B cell (primary cell): ENCODE data around the gene VKORC1L1. TPM values are rescaled to one million over a fixed set of nuclear protein-coding genes. Genes with fewer than 3 reads are reported as not detected.
"Not testable (repeated sequence)": the region's sequence is repeated elsewhere in the genome, so short reads cannot be mapped to it uniquely, and the experiment has no call there.

Experiments
- ATAC-seq: fragments of 200-7000 bp; cut with Tn5 transposase; one replicate; pipeline ENCODE4 v1.10.0; 2021; ENCODE audit warnings: low read depth, mild to moderate bottlenecking, moderate number of reproducible peaks, moderate library complexity
- CTCF ChIA-PET: fragments of 350-600 bp; sonication (Branson Sonifier 250); formaldehyde crosslinking; loops from one replicate; lab custom pipeline; 2021; ENCODE audit warnings: antibody characterized with exemption, inconsistent platforms; lab: Charles Lee
- POLR2A ChIA-PET: fragments of 350-600 bp; sonication (Branson Sonifier 250); formaldehyde crosslinking; loops from one replicate; lab custom pipeline; 2021; ENCODE audit warnings: antibody characterized with exemption; lab: Charles Lee
- DNase-seq: peaks from one replicate; pipeline ENCODE4 v3.0.0; 2013
- H2AFZ ChIP-seq: 2 replicates; pipeline ENCODE4 v1.6.1; 2012; ENCODE audit warnings: mild to moderate bottlenecking, low read depth, low read length; ENCODE audit not compliant: insufficient read depth, poor library complexity, severe bottlenecking
- H3K27ac ChIP-seq, 2 donors: 1 replicate in 1 of 2; 2 replicates in 1 of 2; pipeline ENCODE4 v1.5.1; 2012 to 2013; ENCODE audit warnings: low read length in 2 of 2, mild to moderate bottlenecking in 2 of 2, moderate library complexity in 1 of 2
- H3K27me3 ChIP-seq, 4 experiments: fragments of 200-600 bp in 1 of 4; sonication (generic) in 1 of 4; replicated peaks in 1 of 4; 1 replicate in 2 of 4; 2 replicates in 2 of 4; pipeline versions ENCODE4 v1.6.1 to v1.7.0; 2013 to 2016; ENCODE audit warnings: low read length in 3 of 4, mild to moderate bottlenecking in 2 of 4, mixed read lengths in 1 of 4, moderate library complexity in 1 of 4; ENCODE audit not compliant: insufficient read depth in 4 of 4, control insufficient read depth in 3 of 4; ENCODE audit errors: control extremely low read depth in 1 of 4
- H3K36me3 ChIP-seq, 2 experiments: replicated peaks in 1 of 2; 1 replicate in 1 of 2; 2 replicates in 1 of 2; pipeline versions ENCODE4 v1.6.1 to v1.7.1; 2013; ENCODE audit warnings: low read length in 1 of 2; ENCODE audit not compliant: insufficient read depth in 2 of 2, control insufficient read depth in 1 of 2; ENCODE audit errors: control extremely low read depth in 1 of 2, extremely low read depth in 1 of 2
- H3K4me1 ChIP-seq, 2 donors: fragments of 200-600 bp in 1 of 2; sonication (generic) in 1 of 2; 1 replicate in 1 of 2; 2 replicates in 1 of 2; pipeline versions ENCODE4 v1.5.1 to v1.6.1; 2013 to 2017; ENCODE audit warnings: low read length in 2 of 2; ENCODE audit not compliant: control insufficient read depth in 2 of 2, insufficient read depth in 2 of 2
- H3K4me2 ChIP-seq: replicated peaks from 2 replicates; pipeline ENCODE3; 2012; ENCODE audit warnings: mild to moderate bottlenecking, low read depth, low read length; ENCODE audit not compliant: poor library complexity, severe bottlenecking
- H3K4me3 ChIP-seq, 5 experiments: fragments of 200-600 bp in 1 of 5; sonication (generic) in 1 of 5; 1 replicate in 3 of 5; 2 replicates in 2 of 5; pipeline versions ENCODE4 v1.5.1 to v1.7.0; 2011 to 2016; ENCODE audit warnings: low read length in 4 of 5, mild to moderate bottlenecking in 4 of 5, low read depth in 2 of 5, control low read depth in 1 of 5, moderate library complexity in 1 of 5; ENCODE audit not compliant: insufficient read depth in 1 of 5; ENCODE audit errors: control extremely low read depth in 1 of 5, extremely low read depth in 1 of 5
- H3K79me2 ChIP-seq: fragments of 200-600 bp; sonication (generic); one replicate; pipeline ENCODE4 v1.6.0; 2016; ENCODE audit warnings: low read length; ENCODE audit not compliant: control insufficient read depth, insufficient read depth
- H3K9ac ChIP-seq: fragments of 200-600 bp; sonication (generic); 2 replicates; pipeline ENCODE4 v1.6.1; 2017; ENCODE audit warnings: mild to moderate bottlenecking, low read length, moderate library complexity
- H3K9me3 ChIP-seq, 3 donors: one replicate each; pipeline versions ENCODE4 v1.6.1 to v1.7.1; 2013; ENCODE audit warnings: low read length in 2 of 3; ENCODE audit not compliant: control insufficient read depth in 2 of 3, insufficient read depth in 1 of 3; ENCODE audit errors: control extremely low read depth in 1 of 3
- H4K20me1 ChIP-seq: 2 replicates; pipeline ENCODE4 v1.6.0; 2012; ENCODE audit warnings: mild to moderate bottlenecking, low read length; ENCODE audit not compliant: insufficient read depth, control insufficient read depth, poor library complexity, severe bottlenecking
- H3K27ac Mint-ChIP-seq: one replicate; pipeline ENCODE4 v1.8.0; 2021; ENCODE audit warnings: mixed read lengths
- H3K27me3 Mint-ChIP-seq: one replicate; pipeline ENCODE4 v1.8.0; 2021; ENCODE audit warnings: mixed read lengths
- H3K4me1 Mint-ChIP-seq: one replicate; pipeline ENCODE4 v1.8.0; 2021; ENCODE audit warnings: mixed read lengths
- H3K4me3 Mint-ChIP-seq: one replicate; pipeline ENCODE4 v1.8.0; 2021; ENCODE audit warnings: mixed read lengths
- H3K9me3 Mint-ChIP-seq: one replicate; pipeline ENCODE4 v1.8.0; 2022; ENCODE audit warnings: mixed read lengths; ENCODE audit not compliant: insufficient read depth
- CTCF ChIP-seq: fragments of 200-600 bp; IDR thresholded peaks from one replicate; pipeline ENCODE4 v1.8.0; 2022; ENCODE audit warnings: antibody characterized with exemption, mild to moderate bottlenecking
- EZH2 ChIP-seq: IDR thresholded peaks from 2 replicates; pipeline ENCODE4 v1.6.1; 2012; ENCODE audit warnings: borderline replicate concordance, low read depth, mild to moderate bottlenecking, moderate library complexity, low read length; ENCODE audit not compliant: insufficient read depth, poor library complexity, severe bottlenecking
- WGBS: methylation state at CpG from one replicate; pipeline ENCODE4 v1.1.5; 2013; ENCODE audit warnings: missing lambda C conversion rate; ENCODE audit not compliant: insufficient coverage; 5-methylcytosine and 5-hydroxymethylcytosine counted together
- intact Hi-C: fragments of 100-400 bp; cut with micrococcal nuclease; formaldehyde crosslinking; loops from one replicate; pipeline ENCODE4 v1.10.0; 2022
- polyA plus RNA-seq: library from polyadenylated mRNA; depleted of rRNA; stranded (reverse); fragments of >200 nt; gene quantifications from 2 replicates; pipeline ENCODE4 v1.2.3, GENCODE V29; 2012
- total RNA-seq, 2 donors: library from RNA; stranded (reverse); fragments of 120-200 nt in 1 of 2; gene quantifications; 1 replicate in 1 of 2; 2 replicates in 1 of 2; pipeline versions ENCODE4 v1.2.3 to v1.2.4, GENCODE V29; 2013 to 2022

The VKORC1L1 gene
- total and polyA plus RNA-seq, 2 donors (not counting 1 experiment from before 2014, with no cell fraction given): 2.2 to 8.1 TPM

- Mint-ChIP-seq H3K27ac (no peak overlapping the region), H3K4me3 (no peak overlapping the region), H3K27me3 (no peaks in the 10 kb centered on the region), H3K4me1 (peaks cover 2% of the 10 kb centered on the region), H3K9me3 (no peaks in the 10 kb centered on the region)
- DNase-seq: no peak
- intact Hi-C loops: no loop called here
- ATAC-seq: no peak
- H3K9ac ChIP-seq: no peak overlapping the region
- no peak overlapping the region for H3K4me3 ChIP-seq
- no peak overlapping the region for H3K4me2 ChIP-seq
- ChIA-PET CTCF (interaction anchor here (0.6 kb wide), 1 partner anchor 20 kb away, joined by 3 read pairs; no protein-coding TSS in a partner anchor), POLR2A (no interaction called here)
- no peaks in the 10 kb centered on the region for H4K20me1 ChIP-seq
- no peak overlapping the region for H2AFZ ChIP-seq
- 92% methylated on average over 6 of the region's 6 CpGs for WGBS
- H3K9me3 ChIP-seq: peaks cover 0 to 4% (median 0%) of the 10 kb centered on the region in 3 donors
- H3K79me2 ChIP-seq: no peaks in the 10 kb centered on the region
- no peaks in the 10 kb centered on the region for H3K27me3 ChIP-seq
- H3K4me1 ChIP-seq: no peaks in the 10 kb centered on the region
- no peaks in the 10 kb centered on the region for H3K36me3 ChIP-seq
- no peak for TF ChIP-seq EZH2
- TF ChIP-seq CTCF: no peak
- H3K27ac ChIP-seq: no peak overlapping the region
Measured at GRCh38 chr7:65839846-65840245, 33.0 kb upstream of the VKORC1L1 start.

GRCh38 chr7:65840446-65840845, 32.4 kb upstream of the VKORC1L1 start:
- no peak overlapping the region for H3K4me3 ChIP-seq
- ATAC-seq (no peak), DNase-seq (no peak)
- H2AFZ ChIP-seq: no peak overlapping the region
- WGBS: 91% methylated on average over 4 of the region's 4 CpGs
- no peaks in the 10 kb centered on the region for H3K27me3 ChIP-seq
- no peaks in the 10 kb centered on the region for H3K79me2 ChIP-seq
- no peak overlapping the region for H3K4me2 ChIP-seq
- no peaks in the 10 kb centered on the region for H3K36me3 ChIP-seq
- no peak overlapping the region for H3K4me3 Mint-ChIP-seq
- H3K27ac Mint-ChIP-seq: no peak overlapping the region
- no peak overlapping the region for H3K27ac ChIP-seq
- H3K4me1 ChIP-seq: no peaks in the 10 kb centered on the region
- intact Hi-C loops: no loop called here
- peaks cover 0 to 4% (median 0%) of the 10 kb centered on the region in 3 donors for H3K9me3 ChIP-seq
- peaks cover under 1% of the 10 kb centered on the region for H3K4me1 Mint-ChIP-seq
- no peak overlapping the region for H3K9ac ChIP-seq
- no peaks in the 10 kb centered on the region for H3K27me3 Mint-ChIP-seq
- ChIA-PET CTCF (interaction anchor here (0.6 kb wide), 1 partner anchor 21 kb away, joined by 3 read pairs; no protein-coding TSS in a partner anchor), POLR2A (no interaction called here)
- TF ChIP-seq EZH2 (no peak), CTCF (no peak)
- no peaks in the 10 kb centered on the region for H4K20me1 ChIP-seq
- H3K9me3 Mint-ChIP-seq: no peaks in the 10 kb centered on the region

GRCh38 chr7:65843616-65844015, 29.3 kb upstream of the VKORC1L1 start:
- intact Hi-C loops, H3K36me3 ChIP-seq, H3K4me3 ChIP-seq, H3K79me2 ChIP-seq, H3K27me3 ChIP-seq, H3K4me1 Mint-ChIP-seq, H4K20me1 ChIP-seq, H3K4me3 Mint-ChIP-seq, CTCF ChIA-PET, H3K4me1 ChIP-seq, H3K9ac ChIP-seq, H3K9me3 ChIP-seq, H3K4me2 ChIP-seq, H3K9me3 Mint-ChIP-seq, H3K27me3 Mint-ChIP-seq, H2AFZ ChIP-seq, H3K27ac Mint-ChIP-seq, H3K27ac ChIP-seq, POLR2A ChIA-PET, DNase-seq, ATAC-seq: not testable (repeated sequence)
